ENCODE measurements around the gene FAM25C. TPM values are rescaled to one million over a fixed set of nuclear protein-coding genes. Genes with fewer than 3 reads are reported as not detected.
"Not testable (repeated sequence)": the region's sequence is repeated elsewhere in the genome, so short reads cannot be mapped to it uniquely, and the experiment has no call there.

FAM25C gene
- total RNA-seq, 5 donors from 2014 or later (not counting 1 experiment from before 2014, with no cell fraction given): not detected

DNA sequence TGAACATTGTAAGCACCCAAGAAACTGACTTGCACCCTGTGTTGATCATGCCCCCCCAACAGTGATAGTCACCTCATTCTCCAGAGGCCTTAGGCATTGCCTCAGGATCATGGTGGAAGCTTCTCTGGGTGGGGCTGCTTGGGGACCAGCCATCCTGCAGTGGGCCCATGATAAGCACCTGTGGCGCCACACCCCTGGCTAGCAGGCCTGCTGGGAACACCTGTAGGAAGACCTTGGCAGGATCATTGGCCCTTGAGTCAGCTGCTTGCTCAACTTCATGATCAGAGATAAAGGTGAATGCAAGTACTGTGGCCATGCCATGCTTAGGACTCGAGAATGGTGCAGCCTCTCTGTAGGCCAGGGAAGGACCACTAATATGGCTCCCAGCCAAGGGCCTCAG is 38.9 kb downstream of the FAM25C start:
- CTCF ChIA-PET; H3K9me3 Mint-ChIP-seq; H3K27ac ChIP-seq (ENCODE audit: low read length); POLR2A ChIA-PET; H3K36me3 ChIP-seq (ENCODE audit: control insufficient read depth in 2 of 2, extremely low read depth in 1 of 2, insufficient read depth in 1 of 2, low read length in 1 of 2); H3K4me1 Mint-ChIP-seq; H3K4me3 Mint-ChIP-seq; H3K4me3 ChIP-seq (ENCODE audit: control insufficient read depth in 1 of 2, extremely low read depth in 1 of 2, low read length in 1 of 2); H3K27ac Mint-ChIP-seq; H3K27me3 ChIP-seq (replicated peaks in 1 of 2; ENCODE audit: control insufficient read depth in 2 of 2, extremely low read depth in 1 of 2, insufficient read depth in 2 of 2, low read length in 1 of 2); H3K27me3 Mint-ChIP-seq; H3K4me1 ChIP-seq (ENCODE audit: control insufficient read depth in 1 of 2, extremely low read depth in 1 of 2, insufficient read depth in 2 of 2, low read length in 2 of 2); H3K36me3 Mint-ChIP-seq; ATAC-seq (replicated peaks in 1 of 4); DNase-seq; H3K9me3 ChIP-seq: not testable (repeated sequence)
- no CpG with 5 or more reads among the region's 2 CpGs for WGBS (ENCODE audit: insufficient coverage)

DNA sequence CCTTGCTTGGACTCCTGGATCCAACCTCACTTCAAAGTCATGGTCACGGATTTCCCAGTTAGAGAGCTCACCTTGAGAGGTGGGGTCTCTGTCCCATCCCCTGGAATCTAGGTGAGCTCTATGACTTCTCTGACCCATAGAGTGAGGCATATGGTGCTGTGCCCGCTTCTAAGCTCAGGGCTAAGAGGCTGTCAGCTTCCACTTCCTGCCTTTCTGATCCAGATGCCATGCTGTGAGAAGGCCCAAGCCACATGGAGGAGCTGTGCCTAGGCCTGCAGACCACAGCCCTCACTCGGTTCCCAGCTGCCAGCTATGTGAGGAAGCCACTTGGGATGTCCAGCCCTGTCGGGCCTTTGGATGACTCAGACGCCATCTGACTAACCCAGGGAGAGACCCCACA is 39.9 kb downstream of the FAM25C start:
- H3K27ac Mint-ChIP-seq; H3K27me3 Mint-ChIP-seq; H3K4me1 Mint-ChIP-seq; H3K9me3 ChIP-seq; DNase-seq; H3K27me3 ChIP-seq (replicated peaks in 1 of 2; ENCODE audit: control insufficient read depth in 2 of 2, extremely low read depth in 1 of 2, insufficient read depth in 2 of 2, low read length in 1 of 2); H3K36me3 ChIP-seq (ENCODE audit: control insufficient read depth in 2 of 2, extremely low read depth in 1 of 2, insufficient read depth in 1 of 2, low read length in 1 of 2); ATAC-seq (replicated peaks in 1 of 4); H3K4me3 Mint-ChIP-seq; H3K36me3 Mint-ChIP-seq; POLR2A ChIA-PET; H3K9me3 Mint-ChIP-seq; CTCF ChIA-PET; H3K27ac ChIP-seq (ENCODE audit: low read length); H3K4me3 ChIP-seq (ENCODE audit: control insufficient read depth in 1 of 2, extremely low read depth in 1 of 2, low read length in 1 of 2); H3K4me1 ChIP-seq (ENCODE audit: control insufficient read depth in 1 of 2, extremely low read depth in 1 of 2, insufficient read depth in 2 of 2, low read length in 2 of 2): not testable (repeated sequence)
- WGBS (ENCODE audit: insufficient coverage): no CpG with 5 or more reads among the region's 5 CpGs

DNA sequence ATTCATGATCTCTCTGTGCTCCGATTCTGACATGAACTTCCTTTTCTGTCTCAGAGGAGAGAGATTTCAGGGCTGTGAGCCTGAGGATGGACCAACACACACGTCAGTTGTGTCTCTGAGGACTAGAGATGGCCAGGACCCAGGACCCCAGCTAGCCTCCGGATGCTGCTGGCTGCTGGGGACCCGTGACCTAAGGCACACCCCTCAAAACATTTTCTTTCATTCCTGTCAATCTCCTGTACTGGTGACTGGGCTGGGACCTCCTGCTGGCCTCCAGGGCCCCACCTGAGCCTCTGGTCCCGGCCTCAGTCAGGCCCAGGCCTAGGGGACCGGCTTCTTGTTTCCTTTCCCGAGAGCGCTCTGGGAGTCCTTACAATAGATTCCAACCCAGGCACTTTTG is 42.4 kb downstream of the FAM25C start:
- H3K4me1 ChIP-seq (ENCODE audit: control insufficient read depth in 1 of 2, extremely low read depth in 1 of 2, insufficient read depth in 2 of 2, low read length in 2 of 2); H3K9me3 ChIP-seq; H3K36me3 ChIP-seq (ENCODE audit: control insufficient read depth in 2 of 2, extremely low read depth in 1 of 2, insufficient read depth in 1 of 2, low read length in 1 of 2); DNase-seq; H3K36me3 Mint-ChIP-seq; H3K27ac ChIP-seq (ENCODE audit: low read length); H3K4me3 ChIP-seq (ENCODE audit: control insufficient read depth in 1 of 2, extremely low read depth in 1 of 2, low read length in 1 of 2); H3K27ac Mint-ChIP-seq; H3K27me3 ChIP-seq (replicated peaks in 1 of 2; ENCODE audit: control insufficient read depth in 2 of 2, extremely low read depth in 1 of 2, insufficient read depth in 2 of 2, low read length in 1 of 2); H3K4me3 Mint-ChIP-seq; CTCF ChIA-PET; POLR2A ChIA-PET; H3K4me1 Mint-ChIP-seq; H3K27me3 Mint-ChIP-seq; H3K9me3 Mint-ChIP-seq: not testable (repeated sequence)
- peak in 1 of 4 experiments; percentile 12 for ATAC-seq (replicated peaks in 1 of 4)
- 57% methylated on average over 1 of the region's 8 CpGs for WGBS (ENCODE audit: insufficient coverage)

DNA sequence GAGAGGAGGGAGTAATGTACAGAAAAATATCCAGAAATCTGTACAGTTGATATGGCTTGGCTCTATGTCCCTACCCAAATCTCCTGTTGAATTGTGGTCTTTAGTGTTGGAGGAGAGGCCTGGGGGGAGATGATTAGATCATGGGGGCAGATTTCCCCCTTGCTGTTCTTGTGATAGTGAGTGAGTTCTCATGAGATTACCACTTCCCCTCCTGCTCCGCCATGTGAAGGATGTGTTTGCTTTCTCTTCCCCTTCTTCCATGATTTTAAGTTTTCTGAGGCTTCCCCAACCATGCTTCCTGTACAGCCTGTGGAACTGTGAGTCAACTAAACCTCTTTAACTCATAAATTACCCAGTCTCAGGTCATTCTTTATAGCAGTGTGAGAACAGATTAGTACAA is 52.2 kb downstream of the FAM25C start:
- DNase-seq; H3K9me3 Mint-ChIP-seq; ATAC-seq (replicated peaks in 1 of 4); H3K36me3 ChIP-seq (ENCODE audit: control insufficient read depth in 2 of 2, extremely low read depth in 1 of 2, insufficient read depth in 1 of 2, low read length in 1 of 2); H3K27ac Mint-ChIP-seq; POLR2A ChIA-PET; H3K4me1 Mint-ChIP-seq; H3K27me3 Mint-ChIP-seq; H3K4me1 ChIP-seq (ENCODE audit: control insufficient read depth in 1 of 2, extremely low read depth in 1 of 2, insufficient read depth in 2 of 2, low read length in 2 of 2); H3K9me3 ChIP-seq; H3K27ac ChIP-seq (ENCODE audit: low read length); H3K27me3 ChIP-seq (replicated peaks in 1 of 2; ENCODE audit: control insufficient read depth in 2 of 2, extremely low read depth in 1 of 2, insufficient read depth in 2 of 2, low read length in 1 of 2); H3K36me3 Mint-ChIP-seq; H3K4me3 ChIP-seq (ENCODE audit: control insufficient read depth in 1 of 2, extremely low read depth in 1 of 2, low read length in 1 of 2); H3K4me3 Mint-ChIP-seq; CTCF ChIA-PET: not testable (repeated sequence)
- WGBS (ENCODE audit: insufficient coverage): no CpG with 5 or more reads among the region's 1 CpG

Other genes with a start within 250 kb of the FAM25C start
- under 1 TPM in 3 of 5 donors, not detected in 2; 0.06 to 0.30 (median 0.09) TPM for gene SYT15B, start 236.2 kb downstream of the FAM25C start, total RNA-seq
- not detected for gene NPY4R2, start 81.1 kb downstream of the FAM25C start, total RNA-seq